Sigmoid colon (tissue), 4 donors: ENCODE results near the gene CCNDBP1.

ENCODE experiments used
- POLR2A ChIP-seq, 2 donors: fragments of 450-650 bp; IDR thresholded peaks; one replicate each; pipeline ENCODE4 v1.6.1; 2016; ENCODE audit warnings: antibody characterized with exemption in 2 of 2, mild to moderate bottlenecking in 2 of 2, moderate library complexity in 2 of 2
- POLR2AphosphoS5 ChIP-seq, 4 donors: sonication (generic); formaldehyde crosslinking; IDR thresholded peaks; one replicate each; pipeline ENCODE4 v1.6.1; 2017; ENCODE audit warnings: antibody characterized with exemption in 4 of 4
- TF ChIP-seq, protein P1 (sequence below), 4 experiments: fragments of 450-650 bp in 3 of 4; fragments of 200-600 bp in 1 of 4; IDR thresholded peaks; one replicate each; pipeline ENCODE4 v1.5.1; 2016 to 2019; ENCODE audit warnings: antibody characterized with exemption in 4 of 4, mild to moderate bottlenecking in 3 of 4, moderate library complexity in 2 of 4

- TF ChIP-seq, protein P1, sequence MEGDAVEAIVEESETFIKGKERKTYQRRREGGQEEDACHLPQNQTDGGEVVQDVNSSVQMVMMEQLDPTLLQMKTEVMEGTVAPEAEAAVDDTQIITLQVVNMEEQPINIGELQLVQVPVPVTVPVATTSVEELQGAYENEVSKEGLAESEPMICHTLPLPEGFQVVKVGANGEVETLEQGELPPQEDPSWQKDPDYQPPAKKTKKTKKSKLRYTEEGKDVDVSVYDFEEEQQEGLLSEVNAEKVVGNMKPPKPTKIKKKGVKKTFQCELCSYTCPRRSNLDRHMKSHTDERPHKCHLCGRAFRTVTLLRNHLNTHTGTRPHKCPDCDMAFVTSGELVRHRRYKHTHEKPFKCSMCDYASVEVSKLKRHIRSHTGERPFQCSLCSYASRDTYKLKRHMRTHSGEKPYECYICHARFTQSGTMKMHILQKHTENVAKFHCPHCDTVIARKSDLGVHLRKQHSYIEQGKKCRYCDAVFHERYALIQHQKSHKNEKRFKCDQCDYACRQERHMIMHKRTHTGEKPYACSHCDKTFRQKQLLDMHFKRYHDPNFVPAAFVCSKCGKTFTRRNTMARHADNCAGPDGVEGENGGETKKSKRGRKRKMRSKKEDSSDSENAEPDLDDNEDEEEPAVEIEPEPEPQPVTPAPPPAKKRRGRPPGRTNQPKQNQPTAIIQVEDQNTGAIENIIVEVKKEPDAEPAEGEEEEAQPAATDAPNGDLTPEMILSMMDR (IDR thresholded peaks at IDR 0.05) = no peak
- TF ChIP-seq POLR2A (IDR thresholded peaks at IDR 0.05) (no peak), POLR2AphosphoS5 (IDR thresholded peaks at IDR 0.05) (no peak)
Measured at GRCh38 chr15:43229977-43230376, 44.8 kb downstream of the CCNDBP1 start.
